LNCaP clone FGC (cell line): ENCODE measurements around the gene SENP3.

Experiments used
- DNase-seq: peaks from one replicate; pipeline ENCODE4 v3.0.0-alpha.2; 2011; ENCODE audit warnings: low read depth
- H3K4me3 ChIP-seq: 2 replicates; pipeline ENCODE4 v1.5.1; 2011; ENCODE audit warnings: mild to moderate bottlenecking, low read depth, low read length, control low read depth
- TF ChIP-seq, protein P1 (sequence below): IDR thresholded peaks from 2 replicates; pipeline ENCODE4 v1.5.1; 2012; ENCODE audit warnings: mild to moderate bottlenecking; ENCODE audit not compliant: control insufficient read depth, insufficient read depth; ENCODE audit errors: extremely low read depth

SENP3 gene

DNA sequence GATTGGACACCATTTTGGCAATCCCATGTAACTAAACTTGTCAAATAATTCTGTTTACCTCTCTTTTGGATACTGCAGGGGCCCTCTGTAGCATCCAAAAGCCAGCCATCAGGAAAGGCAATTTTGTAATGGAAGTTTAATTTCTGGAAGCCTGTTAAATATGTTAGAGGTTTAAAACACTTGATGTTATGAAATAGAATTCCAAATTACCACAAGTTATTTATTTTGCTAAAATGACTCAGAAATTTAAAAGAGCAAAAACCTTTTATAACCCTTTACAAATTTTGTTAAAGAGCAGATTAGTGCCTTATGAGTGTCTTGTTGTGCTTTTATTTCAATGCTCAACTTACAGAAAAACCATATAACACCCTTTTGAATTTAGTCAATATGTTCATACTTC, 32.9 kb upstream of the SENP3 start:
- TF ChIP-seq, protein P1, sequence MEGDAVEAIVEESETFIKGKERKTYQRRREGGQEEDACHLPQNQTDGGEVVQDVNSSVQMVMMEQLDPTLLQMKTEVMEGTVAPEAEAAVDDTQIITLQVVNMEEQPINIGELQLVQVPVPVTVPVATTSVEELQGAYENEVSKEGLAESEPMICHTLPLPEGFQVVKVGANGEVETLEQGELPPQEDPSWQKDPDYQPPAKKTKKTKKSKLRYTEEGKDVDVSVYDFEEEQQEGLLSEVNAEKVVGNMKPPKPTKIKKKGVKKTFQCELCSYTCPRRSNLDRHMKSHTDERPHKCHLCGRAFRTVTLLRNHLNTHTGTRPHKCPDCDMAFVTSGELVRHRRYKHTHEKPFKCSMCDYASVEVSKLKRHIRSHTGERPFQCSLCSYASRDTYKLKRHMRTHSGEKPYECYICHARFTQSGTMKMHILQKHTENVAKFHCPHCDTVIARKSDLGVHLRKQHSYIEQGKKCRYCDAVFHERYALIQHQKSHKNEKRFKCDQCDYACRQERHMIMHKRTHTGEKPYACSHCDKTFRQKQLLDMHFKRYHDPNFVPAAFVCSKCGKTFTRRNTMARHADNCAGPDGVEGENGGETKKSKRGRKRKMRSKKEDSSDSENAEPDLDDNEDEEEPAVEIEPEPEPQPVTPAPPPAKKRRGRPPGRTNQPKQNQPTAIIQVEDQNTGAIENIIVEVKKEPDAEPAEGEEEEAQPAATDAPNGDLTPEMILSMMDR, result no peak
- DNase-seq, result no peak
- no peak overlapping the region for H3K4me3 ChIP-seq

DNA sequence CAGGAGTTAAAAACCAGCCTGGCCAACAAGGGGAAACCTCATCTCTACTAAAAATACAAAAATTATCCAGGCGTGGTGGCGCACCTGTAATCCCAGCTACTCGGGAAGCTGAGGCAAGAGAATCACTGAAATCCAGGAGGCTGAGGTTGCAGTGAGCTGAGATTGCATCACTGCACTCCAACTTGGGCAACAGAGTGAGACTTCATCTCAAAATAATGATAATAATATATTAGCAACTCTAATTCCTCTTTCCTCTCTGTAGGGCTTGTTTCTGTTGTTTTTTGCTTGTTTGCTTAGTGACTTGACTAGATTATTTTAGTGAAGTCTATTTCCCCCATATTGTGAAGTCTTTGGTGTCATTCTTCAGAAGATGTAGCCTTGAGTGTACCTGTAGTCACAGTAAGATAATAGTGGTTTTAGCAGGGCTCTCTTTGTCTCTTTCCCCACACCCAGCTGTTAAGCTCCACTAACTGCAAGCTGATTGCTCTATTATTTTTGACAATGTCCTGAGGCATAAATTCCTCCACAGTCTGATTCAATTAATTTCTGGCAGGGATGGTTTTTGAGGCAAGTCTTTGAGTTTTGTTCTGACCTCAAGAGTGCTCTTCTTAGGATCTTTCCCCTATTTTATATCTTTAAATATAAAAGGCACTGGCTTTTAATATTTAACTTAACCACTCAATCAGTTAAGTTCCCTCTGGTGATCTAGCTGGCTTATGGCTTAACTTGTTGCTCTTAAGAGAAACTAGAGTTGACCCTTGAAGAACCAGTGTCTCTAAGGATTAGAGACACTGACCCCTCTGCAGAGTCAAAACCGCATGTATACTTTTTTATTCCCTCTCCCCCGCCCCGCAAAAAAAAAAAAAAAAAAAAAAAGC, 31.5 kb upstream of the SENP3 start:
- TF ChIP-seq, protein P1, result no peak
- no peak overlapping the region for H3K4me3 ChIP-seq
- no peak for DNase-seq

DNA sequence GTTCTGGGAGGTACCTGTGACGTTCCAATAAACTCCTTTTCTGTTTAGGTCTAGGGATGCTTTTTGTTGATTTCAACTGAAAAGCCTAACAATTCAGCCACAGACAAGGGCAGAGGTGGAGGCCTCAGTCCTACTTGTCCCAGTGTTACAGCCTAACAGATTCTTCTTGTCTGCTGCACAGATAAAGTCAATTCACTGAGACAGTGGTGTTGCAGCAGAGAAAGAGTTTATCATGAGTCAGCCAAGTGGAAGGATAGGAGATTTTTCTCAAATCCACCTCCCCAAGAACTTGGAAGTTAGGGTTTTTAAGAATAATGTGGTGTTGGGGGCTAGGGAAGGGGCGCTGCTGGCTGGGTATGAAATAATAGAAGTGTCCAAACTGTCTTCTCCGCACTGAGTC, 23.7 kb upstream of the SENP3 start:
- no peak for DNase-seq
- no peak overlapping the region for H3K4me3 ChIP-seq
- TF ChIP-seq, protein P1, result no peak

DNA sequence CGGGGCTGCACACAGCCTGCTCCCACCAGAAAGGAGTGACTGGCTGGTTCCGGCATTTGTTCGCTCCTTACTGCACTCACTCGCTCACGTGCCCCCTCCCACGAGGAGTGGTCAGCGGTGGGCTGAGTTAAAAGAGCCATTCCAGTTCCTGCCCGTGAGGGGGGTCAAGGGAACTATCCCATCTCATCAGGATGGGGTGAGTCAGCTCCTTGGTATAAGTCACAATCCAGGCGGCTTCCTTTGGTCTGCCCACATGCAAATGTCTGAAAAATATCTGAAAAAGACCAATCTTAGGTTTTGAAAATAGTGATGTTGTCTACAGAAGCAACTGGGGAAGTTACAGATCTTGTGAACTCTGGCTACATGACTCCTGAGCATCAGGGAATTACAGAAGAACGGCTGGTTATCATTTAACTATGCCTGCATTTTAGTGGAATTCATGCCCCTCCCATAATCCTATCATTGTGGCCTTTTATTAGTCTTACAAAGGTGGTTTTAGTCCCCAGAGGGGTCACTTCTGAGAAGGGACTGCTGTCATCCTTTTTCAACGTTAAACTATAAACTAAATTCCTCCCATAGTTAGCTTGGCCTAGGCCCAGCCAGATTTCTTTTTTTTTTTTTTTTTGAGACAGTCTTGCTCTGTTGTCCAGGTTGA, 22.7 kb upstream of the SENP3 start:
- H3K4me3 ChIP-seq, result no peak overlapping the region
- DNase-seq, result no peak
- TF ChIP-seq, protein P1, result no peak

DNA sequence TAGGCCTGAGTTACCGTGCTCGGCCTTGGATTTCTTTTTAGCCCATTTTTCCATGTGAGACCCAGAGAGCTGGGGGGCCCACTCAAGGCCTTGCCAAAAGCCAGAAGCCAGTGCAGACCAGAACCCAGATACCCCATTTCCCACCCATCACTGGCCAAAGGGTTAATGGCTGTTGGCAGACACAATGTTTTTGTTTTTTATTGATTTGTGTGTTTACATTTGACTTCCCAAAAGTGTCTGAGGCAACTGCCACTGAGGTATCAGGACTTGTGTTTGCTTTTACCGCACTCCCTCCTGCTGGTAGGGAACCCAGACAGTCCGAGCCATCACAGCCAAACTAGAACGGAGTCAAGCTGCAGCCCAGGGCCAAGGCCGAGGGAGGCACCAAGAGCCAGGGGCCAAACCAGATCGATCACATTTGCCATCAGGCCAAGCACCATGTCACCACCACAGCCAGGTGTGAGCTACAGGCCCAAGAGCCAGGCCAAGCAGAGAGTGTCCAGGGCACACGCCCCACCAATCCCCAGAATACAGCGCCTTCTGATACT, 20.6 kb upstream of the SENP3 start:
- no peak overlapping the region for H3K4me3 ChIP-seq
- no peak for DNase-seq
- TF ChIP-seq, protein P1, result no peak

DNA sequence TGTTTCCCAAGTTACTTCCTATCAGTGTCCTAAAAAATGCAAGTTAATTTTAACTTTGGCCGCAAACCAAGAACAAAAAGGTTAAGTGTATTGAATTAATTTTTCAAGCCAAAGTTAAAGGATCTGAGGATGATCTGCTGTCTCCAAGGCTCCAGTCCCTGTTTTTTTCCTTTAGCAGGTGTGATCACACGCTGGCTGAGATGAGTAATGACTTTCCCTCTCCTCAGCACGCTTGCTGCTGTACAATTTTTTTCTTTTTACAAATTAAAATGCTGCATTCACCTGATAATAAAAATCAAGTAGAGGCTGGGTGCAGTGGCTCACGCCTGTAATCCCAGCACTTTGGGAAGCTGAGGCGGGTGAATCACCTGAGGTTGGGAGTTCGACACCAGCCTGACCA, 16.8 kb upstream of the SENP3 start:
- H3K4me3 ChIP-seq, result no peak overlapping the region
- no peak for DNase-seq
- TF ChIP-seq, protein P1, result no peak
